ENCODE data around the gene CLDN8.

CLDN8 gene

GRCh38 chr21:30234050-30234449 lies 18.2 kb upstream of the CLDN8 start:
- no peak overlapping the region for H3K27ac ChIP-seq
- DNase-seq = no peak
- in situ Hi-C loops (cut with HindIII; ENCODE audit: low pct_ligation_motif_present, low sequenced_read_pairs) = no loop called here

DNA sequence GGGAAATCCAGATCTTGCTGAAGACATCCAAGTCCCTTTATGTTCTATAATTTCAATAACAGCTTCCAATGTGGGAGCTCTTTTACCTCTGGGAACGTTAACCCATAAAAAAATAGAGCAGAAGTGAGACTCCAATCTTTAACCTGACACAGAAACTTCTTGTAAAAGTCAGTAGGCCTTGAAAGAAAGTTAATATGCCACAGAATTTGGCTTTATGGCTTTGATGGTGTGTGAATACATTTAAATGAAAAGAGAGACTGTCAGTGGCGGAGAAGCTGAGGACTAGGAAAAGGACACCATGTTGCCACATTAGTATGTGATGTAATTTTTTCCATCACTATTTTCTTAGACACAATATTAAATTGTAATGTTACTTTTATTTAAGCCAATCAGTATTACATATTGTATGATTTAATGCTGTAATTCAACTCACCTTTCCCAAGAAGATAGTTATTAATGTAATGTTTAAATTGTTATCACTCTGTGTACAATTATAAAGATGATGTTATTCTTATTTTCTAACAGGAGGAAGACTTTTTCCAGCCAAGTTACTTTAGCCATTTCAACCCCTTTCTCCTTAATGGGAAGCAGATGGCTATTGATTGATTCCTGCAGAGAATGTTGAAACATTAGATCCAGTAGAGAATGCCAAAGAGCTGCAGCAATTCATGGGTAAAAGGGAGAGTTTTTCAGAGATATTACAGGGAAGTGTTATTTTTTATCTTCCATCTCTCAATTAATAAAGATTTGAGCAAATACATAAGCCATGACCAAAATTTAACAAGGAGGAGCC lies 17.5 kb upstream of the CLDN8 start:
- no peak for DNase-seq
- in situ Hi-C loops (cut with HindIII; ENCODE audit: low pct_ligation_motif_present, low sequenced_read_pairs) = no loop called here
- TF ChIP-seq CTCF (IDR thresholded peaks at IDR 0.05; ENCODE audit: low read depth, low read length, missing control alignments) = no peak
- H3K4me3 ChIP-seq (ENCODE audit: low read depth, low read length) = no peak overlapping the region
- H3K27me3 ChIP-seq (replicated peaks) = no peaks in the 10 kb centered on the region
- H3K36me3 ChIP-seq (replicated peaks) = no peaks in the 10 kb centered on the region
- no peak overlapping the region for H3K27ac ChIP-seq

More at GRCh38 chr21:30234050-30234449, 18.2 kb upstream of the CLDN8 start:
- no peak overlapping the region for H3K4me3 ChIP-seq (ENCODE audit: low read depth, low read length)
- TF ChIP-seq CTCF (IDR thresholded peaks at IDR 0.05; ENCODE audit: low read depth, low read length, missing control alignments) = no peak
- H3K36me3 ChIP-seq (replicated peaks) = no peaks in the 10 kb centered on the region
- H3K27me3 ChIP-seq (replicated peaks) = no peaks in the 10 kb centered on the region

DNA sequence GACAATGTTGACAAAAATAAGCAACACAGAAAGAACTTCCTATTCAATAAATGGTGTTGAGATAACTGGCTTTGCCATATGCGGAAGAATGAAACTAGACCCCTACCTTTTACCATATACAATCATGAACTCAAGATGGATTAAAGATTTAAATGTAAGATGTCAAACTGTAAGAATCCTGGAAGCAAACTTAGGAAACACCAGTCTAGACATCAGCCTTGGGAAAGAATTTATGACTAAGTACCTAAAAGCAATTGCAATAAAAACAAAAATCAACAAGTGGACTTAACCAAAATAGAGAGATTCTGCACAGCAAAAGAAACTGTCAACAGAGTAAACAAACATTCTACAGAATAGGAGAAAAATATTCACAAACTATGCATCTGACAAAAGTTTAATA lies 16.1 kb upstream of the CLDN8 start:
- Histone ChIP-seq H3K27ac (no peak overlapping the region), H3K27me3 (replicated peaks) (no peaks in the 10 kb centered on the region), H3K4me3 (ENCODE audit: low read depth, low read length) (no peak overlapping the region), H3K36me3 (replicated peaks) (no peaks in the 10 kb centered on the region)
- no peak for TF ChIP-seq CTCF (IDR thresholded peaks at IDR 0.05; ENCODE audit: low read depth, low read length, missing control alignments)
- in situ Hi-C loops (cut with HindIII; ENCODE audit: low pct_ligation_motif_present, low sequenced_read_pairs) = no loop called here
- no peak for DNase-seq

DNA sequence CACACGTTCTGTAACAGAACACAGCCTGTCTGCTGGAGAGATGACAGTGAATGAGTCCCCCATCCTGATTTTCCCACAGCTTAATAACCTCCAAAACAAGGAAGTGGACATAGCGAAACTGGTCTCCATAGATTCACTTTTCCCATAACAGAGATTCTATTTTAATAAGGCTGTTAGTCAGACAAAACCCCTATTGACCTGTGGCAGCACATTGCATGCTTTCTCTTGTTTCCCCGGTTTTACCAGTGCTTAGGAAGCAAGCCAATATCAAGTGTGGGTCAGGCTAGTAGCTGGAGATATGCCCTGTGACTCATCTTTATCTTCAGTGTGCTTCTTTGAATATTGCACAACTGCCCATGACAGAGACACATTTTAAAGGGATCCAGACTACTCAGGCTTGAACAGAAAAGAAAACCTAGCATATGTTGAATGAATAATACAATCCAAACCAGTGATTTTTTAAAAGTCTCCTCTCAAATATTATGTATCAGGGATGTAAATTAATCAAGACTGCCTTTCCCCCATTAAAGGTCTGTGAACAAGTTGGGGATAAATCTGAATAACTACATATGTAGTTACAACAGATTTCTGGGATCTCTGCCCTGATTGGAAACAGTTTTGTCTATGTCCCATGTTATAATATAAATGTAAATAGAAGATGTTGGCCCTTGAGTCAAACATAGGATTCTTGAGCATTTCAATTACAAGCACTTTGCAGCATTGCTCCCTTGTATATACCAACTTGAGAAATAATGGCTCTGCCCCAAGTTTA lies 11.9 kb upstream of the CLDN8 start:
- Histone ChIP-seq H3K36me3 (replicated peaks) (no peaks in the 10 kb centered on the region), H3K27ac (peak overlapping the region; percentile 79), H3K27me3 (replicated peaks) (no peaks in the 10 kb centered on the region), H3K4me3 (ENCODE audit: low read depth, low read length) (no peak overlapping the region)
- DNase-seq = peak; percentile 99
- TF ChIP-seq CTCF (IDR thresholded peaks at IDR 0.05; ENCODE audit: low read depth, low read length, missing control alignments) = no peak
- in situ Hi-C loops (cut with HindIII; ENCODE audit: low pct_ligation_motif_present, low sequenced_read_pairs) = no loop called here

- Histone ChIP-seq H3K27ac (peak overlapping the region; percentile 70), H3K4me3 (ENCODE audit: low read depth, low read length) (no peak overlapping the region), H3K36me3 (replicated peaks) (no peaks in the 10 kb centered on the region), H3K27me3 (replicated peaks) (no peaks in the 10 kb centered on the region)
- no peak for DNase-seq
- in situ Hi-C loops (cut with HindIII; ENCODE audit: low pct_ligation_motif_present, low sequenced_read_pairs) = no loop called here
- no peak for TF ChIP-seq CTCF (IDR thresholded peaks at IDR 0.05; ENCODE audit: low read depth, low read length, missing control alignments)
Measured at GRCh38 chr21:30227128-30227527, 11.2 kb upstream of the CLDN8 start.

All from brain microvascular endothelial cell (primary cell).